HEK293T (cell line): ENCODE results near the gene CCDC34.

Experiments used
- CTCF ChIA-PET: fragments of 350-600 bp; formaldehyde crosslinking; extraction: SDS; loops from one replicate; lab custom pipeline; 2021; ENCODE audit warnings: antibody characterized with exemption, inconsistent platforms; lab: Yijun Ruan, JAX
- POLR2A ChIA-PET: fragments of 350-600 bp; formaldehyde crosslinking; extraction: SDS; loops from one replicate; lab custom pipeline; 2020; ENCODE audit warnings: antibody characterized with exemption, inconsistent platforms; lab: Yijun Ruan, JAX
- DNase-seq: peaks from one replicate; pipeline ENCODE4 v3.0.0; 2012; ENCODE audit warnings: mixed read lengths; ENCODE audit errors: extremely low spot score
- ARNT ChIP-seq: fragments of 450-650 bp; IDR thresholded peaks from 2 replicates; pipeline ENCODE4 v1.6.1; 2017; ENCODE audit warnings: mild to moderate bottlenecking
- BHLHE40 ChIP-seq: fragments of 450-650 bp; IDR thresholded peaks from 2 replicates; pipeline ENCODE4 v1.6.1; 2016; ENCODE audit warnings: mild to moderate bottlenecking, moderate library complexity, borderline replicate concordance
- CTBP1 ChIP-seq: fragments of 450-650 bp; IDR thresholded peaks from 2 replicates; pipeline ENCODE4 v1.6.1; 2016; ENCODE audit warnings: borderline replicate concordance
- ELF4 ChIP-seq: fragments of 450-650 bp; IDR thresholded peaks from 2 replicates; pipeline ENCODE4 v1.6.1; 2017; ENCODE audit warnings: antibody characterized with exemption
- FOXA1 ChIP-seq: fragments of 450-650 bp; IDR thresholded peaks from 2 replicates; pipeline ENCODE4 v1.6.1; 2016; ENCODE audit warnings: mild to moderate bottlenecking
- FOXK2 ChIP-seq: fragments of 450-650 bp; IDR thresholded peaks from 2 replicates; pipeline ENCODE4 v1.6.1; 2016; ENCODE audit warnings: mild to moderate bottlenecking
- FOXM1 ChIP-seq: fragments of 450-650 bp; IDR thresholded peaks from 2 replicates; pipeline ENCODE4 v1.6.1; 2017; ENCODE audit warnings: mild to moderate bottlenecking, borderline replicate concordance
- HDGF ChIP-seq: fragments of 450-650 bp; IDR thresholded peaks from 2 replicates; pipeline ENCODE4 v1.6.1; 2017; ENCODE audit warnings: antibody characterized with exemption, borderline replicate concordance
- L3MBTL2 ChIP-seq: fragments of 450-650 bp; conservative IDR thresholded peaks from 2 replicates; pipeline ENCODE4 v1.6.1; 2016; ENCODE audit warnings: mild to moderate bottlenecking
- LEF1 ChIP-seq: fragments of 450-650 bp; IDR thresholded peaks from 2 replicates; pipeline ENCODE4 v1.6.1; 2017; ENCODE audit warnings: mild to moderate bottlenecking, borderline replicate concordance
- NFRKB ChIP-seq: fragments of 450-650 bp; IDR thresholded peaks from 2 replicates; pipeline ENCODE4 v1.6.1; 2016; ENCODE audit warnings: mild to moderate bottlenecking, moderate library complexity
- SP1 ChIP-seq: fragments of 450-650 bp; IDR thresholded peaks from 2 replicates; pipeline ENCODE4 v1.6.1; 2017
- SUZ12 ChIP-seq: fragments of 450-650 bp; IDR thresholded peaks from 2 replicates; pipeline ENCODE4 v1.6.1; 2016; ENCODE audit warnings: mild to moderate bottlenecking
- TARDBP ChIP-seq: fragments of 450-650 bp; IDR thresholded peaks from 2 replicates; pipeline ENCODE4 v1.6.1; 2016
- ZNF384 ChIP-seq: fragments of 450-650 bp; IDR thresholded peaks from 2 replicates; pipeline ENCODE4 v1.6.1; 2016
- TF ChIP-seq, protein P1 (sequence below): fragments of 450-650 bp; IDR thresholded peaks from 2 replicates; pipeline ENCODE4 v1.6.1; 2016

The CCDC34 gene

DNA sequence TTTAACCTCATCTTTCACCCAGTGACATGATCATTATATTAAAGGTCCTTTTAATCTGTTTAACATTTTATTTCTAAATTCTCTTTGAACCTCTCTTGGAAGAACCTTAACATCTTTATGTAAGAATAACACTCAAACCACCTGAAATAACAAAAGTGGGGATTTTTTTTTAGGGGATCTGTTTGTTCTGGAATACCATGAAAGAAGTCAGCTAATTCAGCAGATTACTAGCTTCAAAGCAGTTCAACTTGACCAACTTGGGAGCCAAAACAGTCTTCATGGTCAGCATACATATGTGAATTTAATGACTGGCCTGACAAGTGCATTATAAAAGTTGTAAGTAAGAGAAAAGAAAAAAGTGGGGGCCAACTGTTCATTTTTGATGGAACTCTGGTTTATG, 52.3 kb downstream of the CCDC34 start:
- TF ChIP-seq FOXM1 (no peak), ZNF384 (no peak), SUZ12 (no peak), BHLHE40 (no peak), L3MBTL2 (no peak), FOXK2 (no peak), NFRKB (no peak), CTBP1 (no peak), HDGF (no peak), ARNT (no peak), FOXA1 (no peak)
- no peak for DNase-seq
- POLR2A ChIA-PET = no interaction called here
- CTCF ChIA-PET = no interaction called here

DNA sequence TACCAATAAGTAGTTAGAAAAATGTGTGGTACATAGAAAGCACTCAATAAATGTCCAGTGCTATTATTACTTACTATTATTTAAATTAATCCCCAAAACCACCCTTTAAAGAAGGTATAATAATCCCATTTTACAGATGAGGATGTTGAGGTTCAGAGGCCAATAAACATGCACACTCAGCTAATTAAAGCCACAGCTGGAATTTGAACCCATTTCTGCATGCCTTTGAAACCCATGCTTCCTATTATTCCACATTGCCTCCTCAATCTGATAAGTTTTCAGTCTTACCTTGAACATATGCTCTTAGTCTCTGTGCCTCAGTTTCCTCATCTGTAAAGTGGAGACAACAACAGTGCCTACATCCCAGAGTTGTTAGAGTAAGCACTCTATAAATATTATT, 52.8 kb downstream of the CCDC34 start:
- no peak for TF ChIP-seq L3MBTL2
- no peak for TF ChIP-seq TARDBP
- no peak for TF ChIP-seq FOXA1
- no peak for TF ChIP-seq LEF1
- TF ChIP-seq, protein P1, sequence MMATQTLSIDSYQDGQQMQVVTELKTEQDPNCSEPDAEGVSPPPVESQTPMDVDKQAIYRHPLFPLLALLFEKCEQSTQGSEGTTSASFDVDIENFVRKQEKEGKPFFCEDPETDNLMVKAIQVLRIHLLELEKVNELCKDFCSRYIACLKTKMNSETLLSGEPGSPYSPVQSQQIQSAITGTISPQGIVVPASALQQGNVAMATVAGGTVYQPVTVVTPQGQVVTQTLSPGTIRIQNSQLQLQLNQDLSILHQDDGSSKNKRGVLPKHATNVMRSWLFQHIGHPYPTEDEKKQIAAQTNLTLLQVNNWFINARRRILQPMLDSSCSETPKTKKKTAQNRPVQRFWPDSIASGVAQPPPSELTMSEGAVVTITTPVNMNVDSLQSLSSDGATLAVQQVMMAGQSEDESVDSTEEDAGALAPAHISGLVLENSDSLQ = no peak
- no peak for TF ChIP-seq SUZ12
- no peak for TF ChIP-seq BHLHE40
- no peak for TF ChIP-seq FOXK2
- TF ChIP-seq ARNT = no peak
- no peak for TF ChIP-seq ELF4
- no peak for TF ChIP-seq CTBP1
- no peak for DNase-seq
- ChIA-PET CTCF (no interaction called here), POLR2A (no interaction called here)

DNA sequence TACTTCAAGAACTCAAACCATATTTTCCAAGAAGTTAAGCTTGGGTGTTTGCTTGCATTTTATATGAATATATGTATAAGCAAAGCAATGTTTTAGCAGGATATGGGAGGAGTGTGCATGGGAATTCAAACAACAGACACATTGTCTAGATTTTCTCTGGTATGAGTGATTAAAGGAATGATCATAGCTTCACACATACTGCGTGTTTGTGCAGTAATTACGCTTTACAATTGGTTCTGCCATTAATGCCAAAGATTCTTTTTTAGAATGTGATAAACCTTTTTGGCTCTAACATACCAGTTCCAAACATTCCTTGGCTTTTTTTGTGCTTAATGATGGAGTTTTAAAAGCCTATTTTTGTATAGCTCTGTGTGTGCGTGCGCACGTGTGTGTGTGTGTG, 54.0 kb downstream of the CCDC34 start:
- POLR2A ChIA-PET = no interaction called here
- CTCF ChIA-PET = interaction anchor here (0.6 to 2.0 kb wide), 2 partner anchors 13 to 25 kb away, joined by 3 to 12 read pairs; no protein-coding TSS in a partner anchor
- TF ChIP-seq L3MBTL2 = no peak
- TF ChIP-seq HDGF = no peak
- no peak for TF ChIP-seq TARDBP
- TF ChIP-seq BHLHE40 = no peak
- no peak for TF ChIP-seq FOXK2
- TF ChIP-seq LEF1 = no peak
- TF ChIP-seq SP1 = no peak
- no peak for TF ChIP-seq ARNT
- TF ChIP-seq ELF4 = no peak
- TF ChIP-seq ZNF384 = no peak
- no peak for TF ChIP-seq FOXM1
- TF ChIP-seq, protein P1 = no peak
- no peak for TF ChIP-seq NFRKB
- no peak for TF ChIP-seq FOXA1
- TF ChIP-seq SUZ12 = no peak
- TF ChIP-seq CTBP1 = no peak
- no peak for DNase-seq

DNA sequence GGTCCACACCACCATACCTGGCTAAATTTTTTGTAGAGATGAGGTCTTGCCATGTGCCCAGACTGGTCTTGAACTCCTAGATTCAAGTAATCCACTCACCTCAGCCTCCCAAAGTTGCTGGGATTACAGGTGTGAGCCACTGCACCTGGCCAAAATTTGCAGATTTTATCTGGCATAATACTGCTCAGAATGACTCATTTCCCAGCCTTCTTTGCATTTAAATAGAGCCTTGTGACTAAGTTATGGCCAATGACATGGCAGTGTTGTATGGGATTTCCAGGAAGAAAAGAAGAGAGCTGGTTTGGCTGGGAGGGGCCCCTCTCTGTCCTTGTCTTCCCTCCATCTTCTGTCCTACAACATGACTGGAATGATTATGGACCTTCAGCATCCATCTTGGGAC, 55.8 kb downstream of the CCDC34 start:
- no peak for DNase-seq
- ChIA-PET CTCF (interaction anchor here (2.0 kb wide), 1 partner anchor 11 kb away, joined by 12 read pairs; no protein-coding TSS in a partner anchor), POLR2A (no interaction called here)
- TF ChIP-seq NFRKB (no peak), ELF4 (no peak), FOXA1 (no peak), FOXK2 (no peak), BHLHE40 (no peak)

DNA sequence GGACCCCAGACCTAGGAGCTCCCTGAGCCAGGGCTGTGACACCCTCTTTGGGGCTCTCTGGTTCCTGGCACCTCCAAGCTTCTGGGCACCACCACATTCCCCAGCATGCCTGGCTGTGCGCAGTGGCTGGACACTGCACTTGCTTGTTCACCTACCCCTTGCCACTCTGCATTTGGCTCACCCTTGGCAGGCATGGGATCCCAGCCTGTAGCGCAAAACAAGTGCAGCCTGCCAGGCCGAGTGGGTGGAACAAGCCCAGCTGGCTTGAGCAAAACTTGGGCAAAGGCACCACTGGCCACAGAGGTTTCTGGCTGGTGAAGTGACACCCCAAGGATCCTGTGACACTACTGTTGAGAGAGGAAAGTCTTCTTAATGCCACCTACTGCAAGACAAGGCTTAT, 57.3 kb downstream of the CCDC34 start:
- no peak for DNase-seq
- CTCF ChIA-PET = interaction anchor here (0.8 to 1.4 kb wide), 2 partner anchors 9 to 180 kb away, joined by 4 to 8 read pairs; no protein-coding TSS in a partner anchor
- POLR2A ChIA-PET = no interaction called here
- TF ChIP-seq SP1 = no peak
- TF ChIP-seq LEF1 = no peak
- TF ChIP-seq HDGF = no peak
- TF ChIP-seq FOXA1 = no peak
- no peak for TF ChIP-seq FOXM1
- TF ChIP-seq BHLHE40 = no peak
- no peak for TF ChIP-seq ELF4
- no peak for TF ChIP-seq FOXK2
- TF ChIP-seq TARDBP = no peak
- TF ChIP-seq CTBP1 = no peak
- TF ChIP-seq, protein P1 = no peak
- no peak for TF ChIP-seq NFRKB
- no peak for TF ChIP-seq ZNF384
- no peak for TF ChIP-seq SUZ12
- no peak for TF ChIP-seq L3MBTL2
- no peak for TF ChIP-seq ARNT

DNA sequence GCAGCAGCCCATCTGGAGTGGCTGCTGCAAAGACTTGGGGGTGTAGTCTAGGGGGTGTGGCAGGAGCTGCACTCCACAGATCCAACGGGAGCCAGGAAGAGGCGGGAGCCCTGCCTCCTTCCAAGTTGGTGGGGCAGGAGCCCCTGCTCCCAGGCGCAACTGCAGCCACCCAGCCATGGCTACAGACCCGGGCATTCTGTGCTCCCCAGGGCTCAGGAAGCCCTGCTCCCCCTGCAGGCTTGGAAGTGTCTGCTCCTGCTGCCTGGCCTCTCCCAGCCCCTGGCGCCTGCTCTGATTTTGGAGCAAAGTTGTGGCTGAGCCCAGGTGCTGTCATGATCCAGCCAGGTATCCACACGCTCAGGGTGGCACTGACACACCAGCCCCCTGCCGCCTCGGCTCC, 58.5 kb downstream of the CCDC34 start:
- TF ChIP-seq TARDBP = no peak
- TF ChIP-seq FOXM1 = no peak
- no peak for TF ChIP-seq ZNF384
- TF ChIP-seq L3MBTL2 = no peak
- TF ChIP-seq, protein P1 = no peak
- CTCF ChIA-PET = no interaction called here
- no peak for DNase-seq
- POLR2A ChIA-PET = no interaction called here
